SIG-M5 treated with dmso at 0.1 percent for 504 hours (cell line): Measurements from ENCODE around the gene NDUFV3.
"Not testable (repeated sequence)": the region's sequence is repeated elsewhere in the genome, so short reads cannot be mapped to it uniquely, and the experiment has no call there.

Source experiments
- DNase-seq: peaks from one replicate; lab custom pipeline; 2025; ENCODE audit not compliant: unreplicated experiment; lab: John Stamatoyannopoulos, UW

The NDUFV3 gene

GRCh38 chr21:42933137-42933970 is 40.2 kb downstream of the NDUFV3 start:
- DNase-seq: not testable (repeated sequence)

- not testable (repeated sequence) for DNase-seq
Observed at GRCh38 chr21:42933973-42934372, 40.9 kb downstream of the NDUFV3 start.

GRCh38 chr21:42936360-42936759 is 43.3 kb downstream of the NDUFV3 start:
- not testable (repeated sequence) for DNase-seq

GRCh38 chr21:42937034-42937940 is 44.2 kb downstream of the NDUFV3 start:
- not testable (repeated sequence) for DNase-seq

GRCh38 chr21:42937960-42938605 is 45.0 kb downstream of the NDUFV3 start:
- no peak for DNase-seq

- not testable (repeated sequence) for DNase-seq
Observed at GRCh38 chr21:42938606-42938995, 45.5 kb downstream of the NDUFV3 start.

- DNase-seq: peak; percentile 67
Observed at GRCh38 chr21:42939582-42940413, 46.7 kb downstream of the NDUFV3 start.

GRCh38 chr21:42941696-42942085 is 48.6 kb downstream of the NDUFV3 start:
- no peak for DNase-seq

GRCh38 chr21:42942244-42942643 is 49.1 kb downstream of the NDUFV3 start:
- no peak for DNase-seq

GRCh38 chr21:42949094-42949755 is 56.1 kb downstream of the NDUFV3 start:
- not testable (repeated sequence) for DNase-seq

- DNase-seq: not testable (repeated sequence)
Observed at GRCh38 chr21:42951193-42951592, 58.1 kb downstream of the NDUFV3 start.

- DNase-seq: no peak
Observed at GRCh38 chr21:42956824-42957630, 63.9 kb downstream of the NDUFV3 start.

- DNase-seq: not testable (repeated sequence)
Observed at GRCh38 chr21:42958122-42958521, 65.0 kb downstream of the NDUFV3 start.

GRCh38 chr21:42959728-42960127 is 66.6 kb downstream of the NDUFV3 start:
- DNase-seq: no peak

- no peak for DNase-seq
Observed at GRCh38 chr21:42962380-42963007, 69.4 kb downstream of the NDUFV3 start.
